DMS53 (cell line): ENCODE data around the gene TNRC6C.
"Not testable (repeated sequence)": the region's sequence is repeated elsewhere in the genome, so short reads cannot be mapped to it uniquely, and the experiment has no call there.

Source experiments
- DNase-seq: peaks from one replicate; lab custom pipeline; 2025; lab: John Stamatoyannopoulos, UW

The TNRC6C gene

GRCh38 chr17:78111727-78112517 is 153.4 kb downstream of the TNRC6C start:
- no peak for DNase-seq

- peak; percentile 77 for DNase-seq
Measured at GRCh38 chr17:78112518-78113471, 154.3 kb downstream of the TNRC6C start.

GRCh38 chr17:78113804-78114785 is 155.6 kb downstream of the TNRC6C start:
- no peak for DNase-seq

- DNase-seq, result no peak
Measured at GRCh38 chr17:78114831-78115723, 156.6 kb downstream of the TNRC6C start.

GRCh38 chr17:78115803-78116202 is 157.3 kb downstream of the TNRC6C start:
- DNase-seq, result not testable (repeated sequence)

- DNase-seq, result no peak
Measured at GRCh38 chr17:78116411-78116810, 157.9 kb downstream of the TNRC6C start.

GRCh38 chr17:78117027-78117981 is 158.8 kb downstream of the TNRC6C start:
- DNase-seq, result peak; percentile 92

GRCh38 chr17:78118801-78119241 is 160.3 kb downstream of the TNRC6C start:
- DNase-seq, result no peak

GRCh38 chr17:78120537-78120936 is 162.0 kb downstream of the TNRC6C start:
- DNase-seq, result no peak

- no peak for DNase-seq
Measured at GRCh38 chr17:78120971-78121800, 162.7 kb downstream of the TNRC6C start.

- no peak for DNase-seq
Measured at GRCh38 chr17:78121801-78122215, 163.3 kb downstream of the TNRC6C start.

GRCh38 chr17:78122216-78122930 is 163.9 kb downstream of the TNRC6C start:
- DNase-seq, result no peak

- no peak for DNase-seq
Measured at GRCh38 chr17:78122931-78123249, 164.4 kb downstream of the TNRC6C start.

- DNase-seq, result no peak
Measured at GRCh38 chr17:78123258-78123929, 164.9 kb downstream of the TNRC6C start.

- no peak for DNase-seq
Measured at GRCh38 chr17:78124081-78124835, 165.8 kb downstream of the TNRC6C start.

GRCh38 chr17:78124836-78125137 is 166.3 kb downstream of the TNRC6C start:
- DNase-seq, result no peak
